CD8-positive, alpha-beta memory T cell (primary cell): ENCODE measurements around the gene SPOCD1. TPM values are rescaled to one million over a fixed set of nuclear protein-coding genes. Genes with fewer than 3 reads are reported as not detected.

Experiments
- CTCF ChIA-PET: fragments of 350-600 bp; sonication (Branson Sonifier 250); formaldehyde crosslinking; loops from one replicate; lab custom pipeline; 2021; ENCODE audit warnings: antibody characterized with exemption; lab: Charles Lee
- POLR2A ChIA-PET: fragments of 350-600 bp; sonication (Branson Sonifier 250); formaldehyde crosslinking; loops from one replicate; lab custom pipeline; 2021; ENCODE audit warnings: antibody characterized with exemption; lab: Charles Lee
- DNase-seq, 5 donors: peaks; one replicate each; pipeline versions ENCODE4 v3.0.0 to v3.0.0-alpha.2; 2020 to 2022; ENCODE audit warnings: mixed read lengths in 1 of 5
- H3K27ac ChIP-seq: one replicate; pipeline ENCODE4 v1.7.0; 2013; ENCODE audit warnings: low read depth, mild to moderate bottlenecking, low read length, moderate library complexity
- H3K27me3 ChIP-seq: 2 replicates; pipeline ENCODE4 v1.7.0; 2013; ENCODE audit warnings: low read length, mild to moderate bottlenecking; ENCODE audit not compliant: insufficient read depth, poor library complexity, severe bottlenecking
- H3K36me3 ChIP-seq: 2 replicates; pipeline ENCODE4 v1.7.0; 2013; ENCODE audit warnings: mild to moderate bottlenecking, low read length, moderate library complexity; ENCODE audit not compliant: insufficient read depth
- H3K4me1 ChIP-seq: 2 replicates; pipeline ENCODE4 v1.7.0; 2013; ENCODE audit warnings: mild to moderate bottlenecking, low read length, moderate library complexity; ENCODE audit not compliant: insufficient read depth
- H3K4me3 ChIP-seq: 2 replicates; pipeline ENCODE4 v1.7.0; 2013; ENCODE audit warnings: mild to moderate bottlenecking, low read length
- H3K9me3 ChIP-seq: 2 replicates; pipeline ENCODE4 v1.7.0; 2013; ENCODE audit warnings: mild to moderate bottlenecking, low read length
- H3K27ac Mint-ChIP-seq, 8 donors: one replicate each; pipeline ENCODE4 v1.8.0; 2020 to 2021; ENCODE audit warnings: mixed read lengths in 8 of 8, mild to moderate bottlenecking in 6 of 8, inconsistent platforms in 3 of 8, moderate library complexity in 3 of 8
- H3K27me3 Mint-ChIP-seq, 2 donors: one replicate each; pipeline ENCODE4 v1.8.0; 2020 to 2021; ENCODE audit warnings: mixed read lengths in 2 of 2, mild to moderate bottlenecking in 1 of 2, moderate library complexity in 1 of 2
- H3K36me3 Mint-ChIP-seq, 3 donors: one replicate each; pipeline ENCODE4 v1.8.0; 2020 to 2021; ENCODE audit warnings: mixed read lengths in 3 of 3, inconsistent platforms in 1 of 3, mild to moderate bottlenecking in 1 of 3
- H3K4me1 Mint-ChIP-seq, 3 donors: one replicate each; pipeline ENCODE4 v1.8.0; 2020 to 2021; ENCODE audit warnings: mixed read lengths in 3 of 3, inconsistent platforms in 1 of 3, mild to moderate bottlenecking in 1 of 3
- H3K4me3 Mint-ChIP-seq, 7 donors: one replicate each; pipeline ENCODE4 v1.8.0; 2020 to 2021; ENCODE audit warnings: mixed read lengths in 7 of 7, mild to moderate bottlenecking in 6 of 7, moderate library complexity in 4 of 7, inconsistent platforms in 2 of 7
- H3K9me3 Mint-ChIP-seq, 5 donors: one replicate each; pipeline ENCODE4 v1.8.0; 2020 to 2022; ENCODE audit warnings: mixed read lengths in 5 of 5, mild to moderate bottlenecking in 3 of 5, moderate library complexity in 2 of 5, inconsistent platforms in 1 of 5
- polyA plus RNA-seq: library from polyadenylated mRNA; unstranded; fragments of 300-500 nt; fragmentation: Illumina TruSeq; gene quantifications from one replicate; pipeline ENCODE4 v1.2.3, GENCODE V29; 2021
- total RNA-seq, 2 experiments: library from RNA; stranded (reverse); gene quantifications; one replicate each; pipeline ENCODE4 v1.2.3, GENCODE V29; 2021

SPOCD1 gene
- total and polyA plus RNA-seq, 3 experiments from 2014 or later = 0.18 TPM; not detected in 2

- peak overlapping the region in 4 of 8 donors; percentile 56 to 80 (median 64) for H3K27ac Mint-ChIP-seq
- H3K27me3 Mint-ChIP-seq = peaks cover 0 to 3% of the 10 kb centered on the region in 2 donors
- no peaks in the 10 kb centered on the region for H3K36me3 ChIP-seq
- H3K9me3 Mint-ChIP-seq = no peaks in the 10 kb centered on the region
- peak overlapping the region in 1 of 7 donors; percentile 74 for H3K4me3 Mint-ChIP-seq
- DNase-seq = no peak
- H3K4me1 Mint-ChIP-seq = peaks cover 47 to 50% (median 49%) of the 10 kb centered on the region in 3 donors
- H3K4me1 ChIP-seq = peaks cover 36% of the 10 kb centered on the region
- H3K9me3 ChIP-seq = no peaks in the 10 kb centered on the region
- no peaks in the 10 kb centered on the region for H3K36me3 Mint-ChIP-seq
- no peaks in the 10 kb centered on the region for H3K27me3 ChIP-seq
- POLR2A ChIA-PET = no interaction called here
- CTCF ChIA-PET = interaction anchor here (2.6 kb wide), 1 partner anchor 12 kb away, joined by 9 read pairs; no protein-coding TSS in a partner anchor
- H3K4me3 ChIP-seq = no peak overlapping the region
- H3K27ac ChIP-seq = no peak overlapping the region
These were observed 68.5 kb downstream of the SPOCD1 start for GRCh38 chr1:31747304-31747703.

GRCh38 chr1:31746687-31747086 is 69.1 kb downstream of the SPOCD1 start:
- no peak overlapping the region for H3K4me3 ChIP-seq
- H3K9me3 ChIP-seq = no peaks in the 10 kb centered on the region
- POLR2A ChIA-PET = no interaction called here
- H3K36me3 ChIP-seq = no peaks in the 10 kb centered on the region
- Mint-ChIP-seq H3K36me3 (no peaks in the 10 kb centered on the region), H3K27ac (peak overlapping the region in 7 of 8 donors; percentile 14 to 86 (median 56)), H3K4me1 (peaks cover 41 to 44% (median 43%) of the 10 kb centered on the region in 3 donors), H3K27me3 (peaks cover 0 to 3% of the 10 kb centered on the region in 2 donors), H3K4me3 (peak overlapping the region in 5 of 7 donors; percentile 9 to 74 (median 64)), H3K9me3 (no peaks in the 10 kb centered on the region)
- H3K4me1 ChIP-seq = peaks cover 30% of the 10 kb centered on the region
- no peak overlapping the region for H3K27ac ChIP-seq
- CTCF ChIA-PET = interaction anchor here (1.3 to 1.4 kb wide), 2 partner anchors 17 to 42 kb away, joined by 4 to 5 read pairs; partner anchors contain the start of gene ADGRB2
- no peaks in the 10 kb centered on the region for H3K27me3 ChIP-seq
- DNase-seq = no peak

- Histone ChIP-seq H3K9me3 (no peaks in the 10 kb centered on the region), H3K4me1 (peaks cover 26% of the 10 kb centered on the region), H3K27me3 (no peaks in the 10 kb centered on the region), H3K4me3 (no peak overlapping the region), H3K36me3 (no peaks in the 10 kb centered on the region), H3K27ac (no peak overlapping the region)
- ChIA-PET CTCF (interaction anchor here (0.8 to 2.0 kb wide), 10 partner anchors 14 to 83 kb away, joined by 3 to 7 read pairs (median 4); partner anchors contain the start of gene ADGRB2), POLR2A (no interaction called here)
- peak overlapping the region in 2 of 7 donors; percentile 59 to 74 for H3K4me3 Mint-ChIP-seq
- H3K36me3 Mint-ChIP-seq = no peaks in the 10 kb centered on the region
- no peak for DNase-seq
- H3K4me1 Mint-ChIP-seq = peaks cover 35 to 38% (median 38%) of the 10 kb centered on the region in 3 donors
- peaks cover 0 to 3% of the 10 kb centered on the region in 2 donors for H3K27me3 Mint-ChIP-seq
- H3K9me3 Mint-ChIP-seq = no peaks in the 10 kb centered on the region
- H3K27ac Mint-ChIP-seq = peak overlapping the region in 3 of 8 donors; percentile 17 to 86 (median 22)
These were observed 69.7 kb downstream of the SPOCD1 start for GRCh38 chr1:31745946-31746670.

GRCh38 chr1:31745096-31745945 is 70.5 kb downstream of the SPOCD1 start:
- POLR2A ChIA-PET = no interaction called here
- peaks cover 0 to 3% of the 10 kb centered on the region in 2 donors for H3K27me3 Mint-ChIP-seq
- no peaks in the 10 kb centered on the region for H3K9me3 Mint-ChIP-seq
- no peak overlapping the region for H3K4me3 Mint-ChIP-seq
- CTCF ChIA-PET = interaction anchor here (0.8 to 2.0 kb wide), 11 partner anchors 15 to 116 kb away, joined by 3 to 7 read pairs (median 3); partner anchors contain the start of gene ADGRB2
- no peaks in the 10 kb centered on the region for H3K36me3 ChIP-seq
- H3K4me3 ChIP-seq = no peak overlapping the region
- peaks cover 18% of the 10 kb centered on the region for H3K4me1 ChIP-seq
- no peaks in the 10 kb centered on the region for H3K27me3 ChIP-seq
- H3K4me1 Mint-ChIP-seq = peaks cover 28 to 30% (median 30%) of the 10 kb centered on the region in 3 donors
- H3K9me3 ChIP-seq = no peaks in the 10 kb centered on the region
- no peaks in the 10 kb centered on the region for H3K36me3 Mint-ChIP-seq
- no peak overlapping the region for H3K27ac ChIP-seq
- peak in 4 of 5 donors; percentile 21 to 62 (median 32) for DNase-seq
- H3K27ac Mint-ChIP-seq = peak overlapping the region in 2 of 8 donors; percentile 22 to 67

GRCh38 chr1:31744165-31744888 is 71.5 kb downstream of the SPOCD1 start:
- no peak overlapping the region for H3K27ac ChIP-seq

GRCh38 chr1:31742462-31743212 is 73.2 kb downstream of the SPOCD1 start:
- peaks cover 24 to 28% (median 27%) of the 10 kb centered on the region in 3 donors for H3K4me1 Mint-ChIP-seq
- CTCF ChIA-PET = no interaction called here
- H3K36me3 Mint-ChIP-seq = no peaks in the 10 kb centered on the region
- H3K27ac Mint-ChIP-seq = no peak overlapping the region
- no peak for DNase-seq
- H3K9me3 Mint-ChIP-seq = no peaks in the 10 kb centered on the region
- Histone ChIP-seq H3K27me3 (no peaks in the 10 kb centered on the region), H3K4me1 (peaks cover 21% of the 10 kb centered on the region), H3K9me3 (no peaks in the 10 kb centered on the region), H3K27ac (no peak overlapping the region), H3K36me3 (no peaks in the 10 kb centered on the region), H3K4me3 (no peak overlapping the region)
- no peaks in the 10 kb centered on the region for H3K27me3 Mint-ChIP-seq
- H3K4me3 Mint-ChIP-seq = no peak overlapping the region
- POLR2A ChIA-PET = no interaction called here

More at GRCh38 chr1:31744165-31744888, 71.5 kb downstream of the SPOCD1 start:
- Mint-ChIP-seq H3K4me3 (peak overlapping the region in 1 of 7 donors; percentile 62), H3K27me3 (peaks cover 0 to 3% of the 10 kb centered on the region in 2 donors), H3K4me1 (peaks cover 25 to 29% (median 27%) of the 10 kb centered on the region in 3 donors), H3K36me3 (no peaks in the 10 kb centered on the region), H3K27ac (peak overlapping the region in 5 of 8 donors; percentile 11 to 67 (median 23)), H3K9me3 (no peaks in the 10 kb centered on the region)
- ChIA-PET CTCF (interaction anchor here (1.2 to 2.0 kb wide), 3 partner anchors 29 to 115 kb away, joined by 3 to 7 read pairs (median 3); no protein-coding TSS in a partner anchor), POLR2A (no interaction called here)
- Histone ChIP-seq H3K4me1 (peaks cover 15% of the 10 kb centered on the region), H3K27me3 (no peaks in the 10 kb centered on the region), H3K36me3 (no peaks in the 10 kb centered on the region), H3K4me3 (no peak overlapping the region), H3K9me3 (no peaks in the 10 kb centered on the region)
- DNase-seq = no peak
